ENCODE data around the gene HRK. TPM values are rescaled to one million over a fixed set of nuclear protein-coding genes. Genes with fewer than 3 reads are reported as not detected.

Gene HRK
- total RNA-seq, 1 experiment from 2014 or later: 2.6 TPM

GRCh38 chr12:116835484-116835883 lies 45.8 kb downstream of the HRK start:
- H3K79me1 ChIP-seq (ENCODE audit: insufficient read depth, low read depth, low read length, poor library complexity, severe bottlenecking): no peaks in the 10 kb centered on the region
- TF ChIP-seq, protein P1, sequence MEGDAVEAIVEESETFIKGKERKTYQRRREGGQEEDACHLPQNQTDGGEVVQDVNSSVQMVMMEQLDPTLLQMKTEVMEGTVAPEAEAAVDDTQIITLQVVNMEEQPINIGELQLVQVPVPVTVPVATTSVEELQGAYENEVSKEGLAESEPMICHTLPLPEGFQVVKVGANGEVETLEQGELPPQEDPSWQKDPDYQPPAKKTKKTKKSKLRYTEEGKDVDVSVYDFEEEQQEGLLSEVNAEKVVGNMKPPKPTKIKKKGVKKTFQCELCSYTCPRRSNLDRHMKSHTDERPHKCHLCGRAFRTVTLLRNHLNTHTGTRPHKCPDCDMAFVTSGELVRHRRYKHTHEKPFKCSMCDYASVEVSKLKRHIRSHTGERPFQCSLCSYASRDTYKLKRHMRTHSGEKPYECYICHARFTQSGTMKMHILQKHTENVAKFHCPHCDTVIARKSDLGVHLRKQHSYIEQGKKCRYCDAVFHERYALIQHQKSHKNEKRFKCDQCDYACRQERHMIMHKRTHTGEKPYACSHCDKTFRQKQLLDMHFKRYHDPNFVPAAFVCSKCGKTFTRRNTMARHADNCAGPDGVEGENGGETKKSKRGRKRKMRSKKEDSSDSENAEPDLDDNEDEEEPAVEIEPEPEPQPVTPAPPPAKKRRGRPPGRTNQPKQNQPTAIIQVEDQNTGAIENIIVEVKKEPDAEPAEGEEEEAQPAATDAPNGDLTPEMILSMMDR (conservative IDR thresholded peaks at IDR 0.05): no peak
- H4K91ac ChIP-seq (ENCODE audit: insufficient read length, low read depth, low read length): no peak overlapping the region
- H3K4ac ChIP-seq (ENCODE audit: low read depth, low read length): no peak overlapping the region
- H3K4me3 Mint-ChIP-seq: no peak overlapping the region
- H2BK15ac ChIP-seq (ENCODE audit: low read depth, low read length): no peak overlapping the region
- no peaks in the 10 kb centered on the region for H3K79me2 ChIP-seq (ENCODE audit: insufficient read depth, low read length)
- no peak overlapping the region for H3K9ac ChIP-seq (ENCODE audit: extremely low read depth, insufficient read length, low read length)
- peaks cover 3% of the 10 kb centered on the region for H4K20me1 ChIP-seq (ENCODE audit: control insufficient read depth, insufficient read depth, insufficient read length)
- H3K4me1 ChIP-seq (ENCODE audit: insufficient read depth, low read length): no peaks in the 10 kb centered on the region
- peaks cover 6 to 7% of the 10 kb centered on the region in 2 experiments for H3K4me1 Mint-ChIP-seq
- DNase-seq: no peak
- no peaks in the 10 kb centered on the region for H3K27me3 ChIP-seq (ENCODE audit: insufficient read depth, low read length)
- H3K27ac Mint-ChIP-seq: no peak overlapping the region; a peak in 1 of 7 replicates
- H2BK120ac ChIP-seq (ENCODE audit: low read depth, low read length, poor library complexity, severe bottlenecking): no peak overlapping the region
- H3K27me3 Mint-ChIP-seq (ENCODE audit: low read depth): no peaks in the 10 kb centered on the region
- no peak overlapping the region for H3K56ac ChIP-seq (ENCODE audit: insufficient read length, low read depth, low read length)
- no peak overlapping the region for H2BK20ac ChIP-seq (ENCODE audit: low read depth, low read length, poor library complexity, severe bottlenecking)
- H3K18ac ChIP-seq (ENCODE audit: insufficient read length, low read depth, low read length): no peak overlapping the region
- H3K23ac ChIP-seq (ENCODE audit: insufficient read length, low read depth, low read length): no peak overlapping the region
- no CpG with 5 or more reads among the region's 1 CpG for WGBS (ENCODE audit: extremely low coverage, insufficient read length, low lambda C conversion rate)
- H3K9me3 Mint-ChIP-seq: no peaks in the 10 kb centered on the region
- H3K4me2 ChIP-seq (ENCODE audit: insufficient read depth, insufficient read length, low read length): no peak overlapping the region
- H3K14ac ChIP-seq (ENCODE audit: insufficient read depth, low read length): no peak overlapping the region
- H4K8ac ChIP-seq (replicated peaks; ENCODE audit: insufficient read length, low read depth, low read length): no peak overlapping the region
- H2AK5ac ChIP-seq (ENCODE audit: insufficient read length, low read length): no peak overlapping the region
- H3K36me3 Mint-ChIP-seq (ENCODE audit: insufficient read depth in 1 of 3, low read depth in 3 of 3): peaks cover 2 to 24% (median 22%) of the 10 kb centered on the region in 3 experiments; a peak in 5 of 7 replicates
- H3K27ac ChIP-seq (ENCODE audit: insufficient read length, low read depth, low read length): no peak overlapping the region
- no peaks in the 10 kb centered on the region for H3K23me2 ChIP-seq (ENCODE audit: insufficient read length, low read depth, low read length, poor library complexity, severe bottlenecking)
- no peak overlapping the region for H3T11ph ChIP-seq (ENCODE audit: low read length)
- no peak overlapping the region for H4K5ac ChIP-seq (ENCODE audit: insufficient read length, low read depth, low read length)
- H3K9me3 ChIP-seq (ENCODE audit: control insufficient read depth, low read depth, low read length): no peaks in the 10 kb centered on the region
- H2BK12ac ChIP-seq (ENCODE audit: insufficient read length, low read depth, low read length): no peak overlapping the region
- no peak overlapping the region for H2BK5ac ChIP-seq (ENCODE audit: insufficient read length, low read length)
- H2AFZ ChIP-seq (ENCODE audit: low read length): no peak overlapping the region
